K562 (cell line): ENCODE results near the gene AFF3. TPM values are rescaled to one million over a fixed set of nuclear protein-coding genes. Genes with fewer than 3 reads are reported as not detected.

ENCODE experiments used
- ATAC-seq: fragments of 200-7000 bp; cut with Tn5 transposase; 3 replicates; pipeline ENCODE4 v1.9.1; 2020; ENCODE audit warnings: moderate library complexity
- BruUV-seq: library from RNA; stranded (reverse); fragments of 400-500 nt; replicated peaks from 2 replicates; lab custom pipeline; 2021; lab: Mats Ljungman, UMichigan
- CTCF ChIA-PET: fragments of 300-600 bp; formaldehyde crosslinking; extraction: SDS; loops from one replicate; lab custom pipeline; 2021; ENCODE audit warnings: low intra/inter-chr PET ratio; lab: Yijun Ruan, JAX
- POLR2A ChIA-PET: fragments of 300-600, 350-650 bp; sonication (Branson Sonifier 250); formaldehyde crosslinking; extraction: SDS; loops from one replicate; lab custom pipeline; 2021; ENCODE audit warnings: antibody characterized with exemption, inconsistent platforms; lab: Yijun Ruan, JAX
- DNase-seq, 4 experiments: peaks; one replicate each; pipeline versions ENCODE4 v3.0.0 to v3.0.0-alpha.2; 2011 to 2018; ENCODE audit warnings: low spot score in 3 of 4, mixed read lengths in 3 of 4; ENCODE audit errors: extremely low read depth in 1 of 4
- FAIRE-seq: peaks from 2 replicates; lab custom pipeline; 2011; peaks lifted over from hg19 to GRCh38; lab: Jason Lieb, UNC
- H2AFZ ChIP-seq: 2 replicates; pipeline ENCODE4 v1.6.0; 2011; ENCODE audit warnings: low read depth, low read length, control low read depth, inconsistent platforms
- H3K27ac ChIP-seq: fragments of 200-600 bp; 3 replicates; pipeline ENCODE4 v1.8.0; 2011; ENCODE audit warnings: low read depth, mild to moderate bottlenecking, control low read depth, inconsistent platforms, low read length, moderate library complexity, mixed read lengths; ENCODE audit errors: extremely low read depth
- H3K27me3 ChIP-seq, 2 experiments: fragments of 300-600 bp in 1 of 2; 2 replicates in 1 of 2; 3 replicates in 1 of 2; pipeline versions ENCODE4 v1.6.0 to v1.8.0; 2011; ENCODE audit warnings: inconsistent platforms in 2 of 2, low read length in 2 of 2, mild to moderate bottlenecking in 1 of 2, mixed read lengths in 1 of 2, moderate library complexity in 1 of 2; ENCODE audit not compliant: control insufficient read depth in 2 of 2, insufficient read depth in 2 of 2
- H3K36me3 ChIP-seq: fragments of 300-600 bp; 3 replicates; pipeline ENCODE4 v1.8.0; 2011; ENCODE audit warnings: mild to moderate bottlenecking, low read length, inconsistent platforms; ENCODE audit not compliant: control insufficient read depth, insufficient read depth
- H3K4me1 ChIP-seq, 2 experiments: fragments of 200-600 bp in 1 of 2; replicated peaks in 1 of 2; 2 replicates in 1 of 2; 3 replicates in 1 of 2; pipeline versions ENCODE4 v1.5.1 to v1.8.0; 2011; ENCODE audit warnings: inconsistent platforms in 2 of 2, low read length in 2 of 2, mild to moderate bottlenecking in 1 of 2, mixed read lengths in 1 of 2, moderate library complexity in 1 of 2; ENCODE audit not compliant: control insufficient read depth in 2 of 2, insufficient read depth in 2 of 2
- H3K4me2 ChIP-seq: 2 replicates; pipeline ENCODE4 v1.6.1; 2011; ENCODE audit warnings: low read length, control low read depth, inconsistent platforms, mixed read lengths; ENCODE audit not compliant: insufficient read depth
- H3K4me3 ChIP-seq: fragments of 200-600 bp; sonication (generic), shearing (Covaris generic); 2 replicates; pipeline ENCODE4 v1.5.1; 2016; ENCODE audit warnings: control low read depth, inconsistent platforms
- H3K79me2 ChIP-seq: fragments of 200-600 bp; 3 replicates; pipeline ENCODE4 v1.8.0; 2011; ENCODE audit warnings: low read length, inconsistent platforms; ENCODE audit not compliant: control insufficient read depth, insufficient read depth
- H3K9ac ChIP-seq, 2 experiments: 2 replicates each; pipeline versions ENCODE4 v1.6.0 to v1.6.1; 2011; ENCODE audit warnings: low read depth in 2 of 2, low read length in 2 of 2, control low read depth in 1 of 2, inconsistent platforms in 1 of 2, mild to moderate bottlenecking in 1 of 2, mixed read lengths in 1 of 2; ENCODE audit not compliant: insufficient read depth in 1 of 2
- H3K9me1 ChIP-seq: one replicate; pipeline ENCODE4 v1.6.0; 2011; ENCODE audit warnings: inconsistent platforms, mild to moderate bottlenecking, low read length, moderate library complexity; ENCODE audit not compliant: control insufficient read depth, insufficient read depth
- H3K9me3 ChIP-seq: replicated peaks from 2 replicates; pipeline ENCODE4 v1.5.1; 2011; ENCODE audit warnings: low read depth, low read length, inconsistent platforms; ENCODE audit not compliant: control insufficient read depth, insufficient read depth
- H4K20me1 ChIP-seq: replicated peaks from 2 replicates; pipeline ENCODE4 v1.6.1; 2011; ENCODE audit warnings: low read length, inconsistent platforms, mixed read lengths; ENCODE audit not compliant: control insufficient read depth, insufficient read depth
- GTF3C2 ChIP-seq: IDR thresholded peaks from 3 replicates; pipeline ENCODE4 v1.6.1; 2011; ENCODE audit warnings: borderline replicate concordance, mild to moderate bottlenecking, moderate library complexity; ENCODE audit not compliant: insufficient read length; ENCODE audit errors: extremely low read depth
- KAT8 ChIP-seq: fragments of 450-650 bp; IDR thresholded peaks from 2 replicates; pipeline ENCODE4 v1.6.1; 2016; ENCODE audit warnings: low read depth, mild to moderate bottlenecking
- MCM2 ChIP-seq: fragments of 450-650 bp; IDR thresholded peaks from 2 replicates; pipeline ENCODE4 v1.6.1; 2017; ENCODE audit warnings: low read depth, mild to moderate bottlenecking
- POLR2A ChIP-seq: fragments of 450-650 bp; conservative IDR thresholded peaks from 2 replicates; pipeline ENCODE4 v1.6.1; 2016
- PPARD ChIP-seq: fragments of 250-450 bp; sonication (Bioruptor Pico); IDR thresholded peaks from 2 replicates; pipeline ENCODE4 v1.8.0; 2022; ENCODE audit warnings: inconsistent platforms, mild to moderate bottlenecking, moderate library complexity
- RBM25 ChIP-seq: fragments of 200-400 bp; formaldehyde crosslinking; IDR thresholded peaks from 2 replicates; pipeline ENCODE4 v1.6.1; 2018; ENCODE audit warnings: low read length, low read depth, moderate library complexity; ENCODE audit not compliant: severe bottlenecking
- SMAD1 ChIP-seq: fragments of 150-350 bp; IDR thresholded peaks from 2 replicates; pipeline ENCODE4 v1.6.1; 2014; ENCODE audit warnings: low read length, low read depth; ENCODE audit not compliant: partially characterized antibody
- SREBF2 ChIP-seq: sonication (generic); formaldehyde crosslinking; IDR thresholded peaks from 2 replicates; pipeline ENCODE4 v1.4.0; 2020; ENCODE audit warnings: mild to moderate bottlenecking, missing genetic modification reagents
- TFAM ChIP-seq: fragments of 250-450 bp; sonication (Bioruptor Pico); conservative IDR thresholded peaks from 2 replicates; pipeline ENCODE4 v1.5.0; 2021; ENCODE audit warnings: mild to moderate bottlenecking, moderate library complexity
- ZNF347 ChIP-seq: fragments of 450-650 bp; formaldehyde crosslinking; IDR thresholded peaks from 2 replicates; pipeline ENCODE4 v1.4.0; 2020; ENCODE audit warnings: low read depth, mild to moderate bottlenecking, moderate library complexity
- WGBS: fragments of 100-300 bp; shearing (Covaris generic); methylation state at CpG from one replicate; pipeline ENCODE4 v1.1.6; 2016; ENCODE audit warnings: low coverage, mixed read lengths; ENCODE audit not compliant: insufficient coverage; ENCODE audit errors: missing lambda C conversion rate; 5-methylcytosine and 5-hydroxymethylcytosine counted together
- in situ Hi-C: fragments of 300-500 bp; cut with MboI; formaldehyde crosslinking; loops from 4 replicates; pipeline ENCODE4 v1.15.0; 2018; ENCODE audit warnings: inconsistent platforms, mixed read lengths
- intact Hi-C: fragments of 100-400 bp; cut with micrococcal nuclease; formaldehyde crosslinking; loops from 2 replicates; pipeline ENCODE4 v1.14.2; 2022
- polyA plus RNA-seq, 8 experiments: library from polyadenylated mRNA; depleted of rRNA in 4 of 8; stranded (reverse) in 5 of 8; unstranded in 3 of 8; fragments of >200 nt; fragmentation: Nextera tagmentation in 2 of 8; fragmentation: Illumina TruSeq in 1 of 8; extraction: Ambion mirVana in 2 of 8; extraction: Trizol in 1 of 8; gene quantifications; 2 replicates each; pipeline versions ENCODE4 v1.2.1 to v1.2.3, GENCODE V29; 2011 to 2014; ENCODE audit warnings: inconsistent platforms in 1 of 8, missing spikeins in 1 of 8
- total RNA-seq, 7 experiments: library from RNA; depleted of rRNA in 6 of 7; stranded (reverse); fragments of >200 nt in 6 of 7; fragmentation: Illumina TruSeq in 2 of 7; extraction: Trizol in 2 of 7; gene quantifications; 2 replicates each; pipeline versions ENCODE4 v1.2.1 to v1.2.3, GENCODE V29; 2011 to 2021; ENCODE audit warnings: low replicate concordance in 1 of 7
- TF ChIP-seq, protein P1 (sequence below): sonication (generic); formaldehyde crosslinking; IDR thresholded peaks from 2 replicates; pipeline ENCODE4 v1.9.0; 2022; ENCODE audit warnings: mild to moderate bottlenecking, missing genetic modification reagents
- TF ChIP-seq, protein P2 (sequence below), 2 experiments: fragments of 450-650 bp; IDR thresholded peaks; 2 replicates each; pipeline ENCODE4 v1.6.1; 2018; ENCODE audit warnings: mild to moderate bottlenecking in 2 of 2, low read depth in 1 of 2; ENCODE audit not compliant: partially characterized antibody in 2 of 2

AFF3 gene
- total and polyA plus RNA-seq, 9 of the 15 experiments (the other 6 are each of a cell fraction or from before 2014, with no cell fraction given) = 0.02 to 0.11 TPM; not detected in 7

GRCh38 chr2:99933894-99934650, 208.3 kb downstream of the AFF3 start:
- Histone ChIP-seq H3K9ac (no peak overlapping the region), H3K4me3 (no peak overlapping the region), H3K9me3 (no peaks in the 10 kb centered on the region), H4K20me1 (no peaks in the 10 kb centered on the region), H2AFZ (no peak overlapping the region), H3K27ac (no peak overlapping the region), H3K27me3 (peaks cover 4% of the 10 kb centered on the region in 2 experiments; a peak in 3 of 5 replicates), H3K36me3 (no peaks in the 10 kb centered on the region), H3K79me2 (no peaks in the 10 kb centered on the region), H3K4me2 (no peak overlapping the region), H3K9me1 (no peaks in the 10 kb centered on the region), H3K4me1 (no peaks in the 10 kb centered on the region)
- POLR2A ChIA-PET = no interaction called here
- WGBS = 0% methylated on average over 6 of the region's 6 CpGs
- DNase-seq = no peak
- no peak for ATAC-seq
- intact Hi-C loops = no loop called here
- CTCF ChIA-PET = no interaction called here
- FAIRE-seq = no peak
- in situ Hi-C loops = no loop called here
- BruUV-seq = no TSS peak
- TF ChIP-seq SMAD1 (no peak), SREBF2 (CRISPR knock-in tag) (no peak), POLR2A (no peak), ZNF347 (CRISPR knock-in tag) (no peak), GTF3C2 (no peak), RBM25 (no peak), TFAM (no peak), KAT8 (no peak), MCM2 (no peak), PPARD (CRISPR knock-in tag) (no peak)
- TF ChIP-seq, protein P1, sequence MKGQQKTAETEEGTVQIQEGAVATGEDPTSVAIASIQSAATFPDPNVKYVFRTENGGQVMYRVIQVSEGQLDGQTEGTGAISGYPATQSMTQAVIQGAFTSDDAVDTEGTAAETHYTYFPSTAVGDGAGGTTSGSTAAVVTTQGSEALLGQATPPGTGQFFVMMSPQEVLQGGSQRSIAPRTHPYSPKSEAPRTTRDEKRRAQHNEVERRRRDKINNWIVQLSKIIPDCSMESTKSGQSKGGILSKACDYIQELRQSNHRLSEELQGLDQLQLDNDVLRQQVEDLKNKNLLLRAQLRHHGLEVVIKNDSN (CRISPR knock-in tag) = no peak
- TF ChIP-seq, protein P2, sequence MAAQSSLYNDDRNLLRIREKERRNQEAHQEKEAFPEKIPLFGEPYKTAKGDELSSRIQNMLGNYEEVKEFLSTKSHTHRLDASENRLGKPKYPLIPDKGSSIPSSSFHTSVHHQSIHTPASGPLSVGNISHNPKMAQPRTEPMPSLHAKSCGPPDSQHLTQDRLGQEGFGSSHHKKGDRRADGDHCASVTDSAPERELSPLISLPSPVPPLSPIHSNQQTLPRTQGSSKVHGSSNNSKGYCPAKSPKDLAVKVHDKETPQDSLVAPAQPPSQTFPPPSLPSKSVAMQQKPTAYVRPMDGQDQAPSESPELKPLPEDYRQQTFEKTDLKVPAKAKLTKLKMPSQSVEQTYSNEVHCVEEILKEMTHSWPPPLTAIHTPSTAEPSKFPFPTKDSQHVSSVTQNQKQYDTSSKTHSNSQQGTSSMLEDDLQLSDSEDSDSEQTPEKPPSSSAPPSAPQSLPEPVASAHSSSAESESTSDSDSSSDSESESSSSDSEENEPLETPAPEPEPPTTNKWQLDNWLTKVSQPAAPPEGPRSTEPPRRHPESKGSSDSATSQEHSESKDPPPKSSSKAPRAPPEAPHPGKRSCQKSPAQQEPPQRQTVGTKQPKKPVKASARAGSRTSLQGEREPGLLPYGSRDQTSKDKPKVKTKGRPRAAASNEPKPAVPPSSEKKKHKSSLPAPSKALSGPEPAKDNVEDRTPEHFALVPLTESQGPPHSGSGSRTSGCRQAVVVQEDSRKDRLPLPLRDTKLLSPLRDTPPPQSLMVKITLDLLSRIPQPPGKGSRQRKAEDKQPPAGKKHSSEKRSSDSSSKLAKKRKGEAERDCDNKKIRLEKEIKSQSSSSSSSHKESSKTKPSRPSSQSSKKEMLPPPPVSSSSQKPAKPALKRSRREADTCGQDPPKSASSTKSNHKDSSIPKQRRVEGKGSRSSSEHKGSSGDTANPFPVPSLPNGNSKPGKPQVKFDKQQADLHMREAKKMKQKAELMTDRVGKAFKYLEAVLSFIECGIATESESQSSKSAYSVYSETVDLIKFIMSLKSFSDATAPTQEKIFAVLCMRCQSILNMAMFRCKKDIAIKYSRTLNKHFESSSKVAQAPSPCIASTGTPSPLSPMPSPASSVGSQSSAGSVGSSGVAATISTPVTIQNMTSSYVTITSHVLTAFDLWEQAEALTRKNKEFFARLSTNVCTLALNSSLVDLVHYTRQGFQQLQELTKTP (IDR thresholded peaks at IDR 0.05; ENCODE audit: low read depth in 1 of 2, partially characterized antibody in 2 of 2) = no peak
